MCF 10A (cell line): Measurements from ENCODE around the gene USP10. TPM values are rescaled to one million over a fixed set of nuclear protein-coding genes. Genes with fewer than 3 reads are reported as not detected.
A peak's percentile ranks its signal among the peaks of the same experiment; 100 is the strongest.

Experiments
- BruUV-seq: library from RNA; stranded (reverse); fragments of 400-500 nt; replicated peaks from 2 replicates; lab custom pipeline; 2021; lab: Mats Ljungman, UMichigan
- CTCF ChIA-PET: fragments of 300-600 bp; sonication (Branson Sonifier 250); formaldehyde crosslinking; extraction: SDS; loops from one replicate; lab custom pipeline; 2021; ENCODE audit warnings: antibody characterized with exemption, inconsistent platforms; lab: Yijun Ruan, JAX
- POLR2A ChIA-PET: fragments of 300-600, 350-650 bp; sonication (Branson Sonifier 250); formaldehyde crosslinking; extraction: SDS; loops from one replicate; lab custom pipeline; 2020; ENCODE audit warnings: antibody characterized with exemption, inconsistent platforms; lab: Yijun Ruan, JAX
- DNase-seq: peaks from one replicate; pipeline ENCODE4 v3.0.0-alpha.2; 2018; ENCODE audit not compliant: unreplicated experiment
- H3K27ac Mint-ChIP-seq: one replicate; pipeline ENCODE4 v1.8.0; 2022; ENCODE audit warnings: mild to moderate bottlenecking, low read depth, mixed read lengths; ENCODE audit not compliant: unreplicated experiment
- H3K27me3 Mint-ChIP-seq: one replicate; pipeline ENCODE4 v1.8.0; 2022; ENCODE audit warnings: mixed read lengths; ENCODE audit not compliant: insufficient read depth, unreplicated experiment
- H3K36me3 Mint-ChIP-seq: one replicate; pipeline ENCODE4 v1.8.0; 2022; ENCODE audit warnings: mild to moderate bottlenecking, moderate library complexity, mixed read lengths; ENCODE audit not compliant: insufficient read depth, unreplicated experiment
- H3K4me1 Mint-ChIP-seq: one replicate; pipeline ENCODE4 v1.8.0; 2022; ENCODE audit warnings: mixed read lengths; ENCODE audit not compliant: insufficient read depth, unreplicated experiment
- H3K4me3 Mint-ChIP-seq: one replicate; pipeline ENCODE4 v1.8.0; 2022; ENCODE audit warnings: mild to moderate bottlenecking, moderate library complexity, mixed read lengths; ENCODE audit not compliant: unreplicated experiment
- H3K9me3 Mint-ChIP-seq: one replicate; pipeline ENCODE4 v1.8.0; 2022; ENCODE audit warnings: mixed read lengths; ENCODE audit not compliant: unreplicated experiment
- CTCF ChIP-seq: fragments of 200-600 bp; IDR thresholded peaks from one replicate; pipeline ENCODE4 v1.8.0; 2022; ENCODE audit warnings: antibody characterized with exemption, mild to moderate bottlenecking; ENCODE audit not compliant: unreplicated experiment
- intact Hi-C: fragments of 100-400 bp; cut with micrococcal nuclease; formaldehyde crosslinking; loops from 2 replicates; pipeline ENCODE4 v1.14.1; 2022
- total RNA-seq: library from RNA; stranded (reverse); gene quantifications from 2 replicates; pipeline ENCODE4 v1.2.3, GENCODE V29; 2022

Gene USP10
- total RNA-seq, 1 experiment from 2014 or later = 129 TPM

DNA sequence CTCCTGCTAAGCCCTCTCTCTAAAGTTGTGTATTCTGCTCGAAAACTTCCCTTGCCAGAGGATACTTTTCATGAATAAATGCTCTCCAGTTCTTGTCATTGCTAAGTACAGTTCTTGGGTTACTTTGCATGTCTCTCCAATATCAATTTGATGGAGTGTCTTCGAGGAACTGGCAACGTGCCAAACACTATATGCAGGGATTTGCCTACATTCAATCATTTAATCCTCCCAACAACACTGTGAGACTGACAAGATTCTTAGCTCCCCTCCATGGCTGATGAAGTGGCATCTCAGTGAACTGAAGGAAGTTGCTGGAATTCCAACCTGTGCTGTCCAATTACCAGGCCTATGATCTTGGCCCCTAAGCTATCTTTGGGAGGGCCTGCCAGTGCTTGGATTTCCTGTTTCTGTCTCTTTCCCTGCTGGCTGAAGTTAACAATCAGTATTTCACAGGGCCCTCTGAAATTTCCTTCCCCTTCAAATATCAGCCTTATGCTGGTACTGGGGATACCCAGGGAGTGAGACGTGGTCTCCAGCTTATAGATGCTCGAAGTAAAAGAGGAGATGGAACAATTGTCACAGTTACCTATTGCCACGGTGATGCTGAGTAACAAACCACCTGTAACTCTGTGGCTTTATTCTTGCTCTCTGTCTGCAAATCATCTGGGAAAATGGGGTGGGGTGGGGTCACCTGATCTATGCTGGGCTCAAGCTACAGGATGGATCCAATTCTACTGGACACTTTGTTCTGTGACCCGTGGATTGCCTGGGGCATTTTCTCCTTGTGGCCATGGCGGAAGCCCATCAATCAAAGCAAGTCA lies 100.6 kb downstream of the USP10 start:
- ChIA-PET POLR2A (interaction anchor here (0.9 to 3.6 kb wide), 3 partner anchors 12 to 27 kb away, joined by 4 to 10 read pairs (median 4); no protein-coding TSS in a partner anchor), CTCF (interaction anchor here (0.5 to 1.2 kb wide), 5 partner anchors 125 to 808 kb away, joined by 3 to 6 read pairs (median 3); no protein-coding TSS in a partner anchor)
- no peaks in the 10 kb centered on the region for H3K27me3 Mint-ChIP-seq
- BruUV-seq = no TSS peak
- no peak for TF ChIP-seq CTCF
- DNase-seq = no peak
- H3K4me1 Mint-ChIP-seq = no peaks in the 10 kb centered on the region
- intact Hi-C loops = no loop called here
- peaks cover 7% of the 10 kb centered on the region for H3K36me3 Mint-ChIP-seq
- peaks cover 9% of the 10 kb centered on the region for H3K9me3 Mint-ChIP-seq
- H3K27ac Mint-ChIP-seq = no peak overlapping the region
- H3K4me3 Mint-ChIP-seq = no peak overlapping the region

DNA sequence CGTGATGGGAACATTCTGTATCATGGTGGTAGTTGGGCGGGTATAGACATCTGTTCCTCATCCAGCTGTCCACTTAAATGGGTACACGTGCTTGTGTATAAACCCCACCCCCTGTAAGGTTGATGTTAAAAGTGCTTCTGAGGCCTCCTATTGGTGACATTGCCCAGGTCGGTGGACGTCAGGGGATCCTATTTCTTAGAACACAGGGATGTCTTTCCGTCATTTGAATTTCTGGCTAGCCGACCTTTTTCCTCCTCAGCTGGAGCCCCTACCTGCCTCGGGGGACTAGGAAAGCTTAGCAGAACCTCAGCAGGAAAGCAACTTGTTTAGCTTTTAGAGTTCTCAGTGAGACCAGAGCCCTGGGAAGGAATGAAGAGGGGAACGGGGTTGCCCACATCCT lies 103.3 kb downstream of the USP10 start:
- no TSS peak for BruUV-seq
- no peak for TF ChIP-seq CTCF
- no peak overlapping the region for H3K27ac Mint-ChIP-seq
- no peak overlapping the region for H3K4me3 Mint-ChIP-seq
- intact Hi-C loops = no loop called here
- ChIA-PET POLR2A (interaction anchor here (0.7 kb wide), 1 partner anchor 8 kb away, joined by 3 read pairs; no protein-coding TSS in a partner anchor), CTCF (interaction anchor here (0.6 to 0.8 kb wide), 2 partner anchors 48 to 161 kb away, joined by 3 read pairs; no protein-coding TSS in a partner anchor)
- peaks cover 9% of the 10 kb centered on the region for H3K9me3 Mint-ChIP-seq
- peaks cover 7% of the 10 kb centered on the region for H3K36me3 Mint-ChIP-seq
- H3K27me3 Mint-ChIP-seq = no peaks in the 10 kb centered on the region
- DNase-seq = no peak
- H3K4me1 Mint-ChIP-seq = no peaks in the 10 kb centered on the region

- Mint-ChIP-seq H3K36me3 (peaks cover 7% of the 10 kb centered on the region), H3K27me3 (no peaks in the 10 kb centered on the region), H3K4me1 (no peaks in the 10 kb centered on the region), H3K9me3 (peaks cover 9% of the 10 kb centered on the region), H3K4me3 (no peak overlapping the region), H3K27ac (no peak overlapping the region)
- no peak for DNase-seq
- intact Hi-C loops = no loop called here
- ChIA-PET POLR2A (no interaction called here), CTCF (interaction anchor here (0.5 kb wide), 1 partner anchor 328 kb away, joined by 5 read pairs; no protein-coding TSS in a partner anchor)
- no TSS peak for BruUV-seq
- no peak for TF ChIP-seq CTCF
Observed at GRCh38 chr16:84804326-84804725, 104.5 kb downstream of the USP10 start.

- Mint-ChIP-seq H3K4me1 (no peaks in the 10 kb centered on the region), H3K9me3 (no peaks in the 10 kb centered on the region), H3K4me3 (peak overlapping the region; percentile 44), H3K27me3 (no peaks in the 10 kb centered on the region), H3K36me3 (peaks cover 7% of the 10 kb centered on the region), H3K27ac (no peak overlapping the region)
- ChIA-PET POLR2A (no interaction called here), CTCF (interaction anchor here (0.7 to 1.0 kb wide), 2 partner anchors 81 to 164 kb away, joined by 3 read pairs; no protein-coding TSS in a partner anchor)
- no peak for TF ChIP-seq CTCF
- no TSS peak for BruUV-seq
- peak; percentile 91 for DNase-seq
- intact Hi-C loops = no loop called here
Observed at GRCh38 chr16:84806256-84806889, 106.6 kb downstream of the USP10 start.
